Smooth muscle cell (in vitro differentiated cells): ENCODE data around the gene DOCK10. TPM values are rescaled to one million over a fixed set of nuclear protein-coding genes. Genes with fewer than 3 reads are reported as not detected.

Source experiments
- DNase-seq: peaks from one replicate; lab custom pipeline; 2025; ENCODE audit not compliant: unreplicated experiment; lab: John Stamatoyannopoulos, UW
- H2AFZ ChIP-seq: fragments of 200-600 bp; sonication (generic); 2 replicates; pipeline ENCODE4 v1.6.0; 2016; ENCODE audit warnings: antibody characterized with exemption, low read depth, mild to moderate bottlenecking
- H3F3A ChIP-seq: fragments of 200-600 bp; sonication (generic); 2 replicates; pipeline ENCODE4 v1.6.0; 2017; ENCODE audit warnings: antibody characterized with exemption, low read depth
- H3K27ac ChIP-seq: fragments of 200-600 bp; sonication (generic); 2 replicates; pipeline ENCODE4 v1.5.1; 2016; ENCODE audit warnings: low read depth, mild to moderate bottlenecking
- H3K27me3 ChIP-seq: fragments of 200-600 bp; sonication (generic); 2 replicates; pipeline ENCODE4 v1.6.1; 2016; ENCODE audit warnings: low read depth, mild to moderate bottlenecking
- H3K36me3 ChIP-seq: fragments of 200-600 bp; sonication (generic); 2 replicates; pipeline ENCODE4 v1.5.1; 2016; ENCODE audit warnings: low read depth
- H3K4me1 ChIP-seq: fragments of 200-600 bp; sonication (generic); 2 replicates; pipeline ENCODE4 v1.5.1; 2016; ENCODE audit warnings: low read depth
- H3K4me2 ChIP-seq: fragments of 200-600 bp; sonication (generic); 2 replicates; pipeline ENCODE4 v1.6.0; 2016; ENCODE audit warnings: mild to moderate bottlenecking
- H3K4me3 ChIP-seq: fragments of 200-600 bp; sonication (generic); 2 replicates; pipeline ENCODE4 v1.5.1; 2016; ENCODE audit warnings: mild to moderate bottlenecking
- H3K79me2 ChIP-seq: fragments of 200-600 bp; sonication (generic); 2 replicates; pipeline ENCODE4 v1.6.0; 2016; ENCODE audit warnings: low read depth, mild to moderate bottlenecking
- H3K9ac ChIP-seq: fragments of 200-600 bp; sonication (generic); 2 replicates; pipeline ENCODE4 v1.6.0; 2016; ENCODE audit warnings: low read depth
- H3K9me3 ChIP-seq: fragments of 200-600 bp; sonication (generic); replicated peaks from 2 replicates; pipeline ENCODE4 v1.5.1; 2016; ENCODE audit warnings: low read depth
- H4K20me1 ChIP-seq: fragments of 200-600 bp; sonication (generic); 2 replicates; pipeline ENCODE4 v1.6.0; 2016; ENCODE audit warnings: low read depth
- WGBS: methylation state at CpG from one replicate; pipeline ENCODE4 v1.1.7; 2016; ENCODE audit warnings: low lambda C conversion rate; 5-methylcytosine and 5-hydroxymethylcytosine counted together
- polyA plus RNA-seq: library from polyadenylated mRNA; unstranded; fragments of >200 nt; fragmentation: Nextera tagmentation; extraction: Ambion mirVana; gene quantifications from 2 replicates; pipeline ENCODE4 v1.2.1, GENCODE V29; 2016
- total RNA-seq: library from RNA; depleted of rRNA; stranded (reverse); fragments of >200 nt; gene quantifications from 2 replicates; pipeline ENCODE4 v1.2.3, GENCODE V29; 2014
- TF ChIP-seq, protein P1 (sequence below): fragments of 200-600 bp; sonication (generic); IDR thresholded peaks from 2 replicates; pipeline ENCODE4 v1.5.1; 2017; ENCODE audit warnings: borderline replicate concordance, mild to moderate bottlenecking, antibody characterized with exemption; ENCODE audit not compliant: insufficient read depth, poor library complexity, severe bottlenecking

The DOCK10 gene
- total and polyA plus RNA-seq, 2 experiments from 2014 or later = 0.04 TPM; not detected in 1

DNA sequence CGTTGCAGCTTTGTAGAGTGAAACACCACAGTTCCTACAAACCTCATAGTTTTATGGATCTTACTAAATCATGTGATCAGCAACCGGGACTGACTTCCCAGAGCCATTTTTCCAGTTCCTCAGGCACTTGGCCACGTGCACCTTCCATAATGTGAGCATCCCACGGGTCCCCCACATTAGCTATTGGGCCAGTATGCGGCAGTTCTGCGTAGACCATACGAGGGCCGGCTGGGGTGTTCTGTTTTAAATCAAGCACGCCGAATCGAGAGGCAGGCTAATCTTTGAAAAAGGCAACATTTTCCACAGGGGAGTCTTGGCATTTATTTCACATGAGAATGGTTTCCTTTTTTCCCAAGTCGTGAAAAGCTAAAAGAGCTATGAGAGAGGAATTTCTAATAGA lies 190.5 kb downstream of the DOCK10 start:
- Histone ChIP-seq H3K9me3 (no peaks in the 10 kb centered on the region), H3K27ac (no peak overlapping the region), H3K79me2 (no peaks in the 10 kb centered on the region), H3K4me3 (no peak overlapping the region), H3K36me3 (no peaks in the 10 kb centered on the region), H4K20me1 (no peaks in the 10 kb centered on the region), H3K9ac (no peak overlapping the region), H3K4me2 (no peak overlapping the region), H2AFZ (no peak overlapping the region), H3F3A (no peaks in the 10 kb centered on the region), H3K4me1 (no peaks in the 10 kb centered on the region), H3K27me3 (no peaks in the 10 kb centered on the region)
- DNase-seq = no peak
- 83% methylated on average over 12 of the region's 12 CpGs for WGBS
- TF ChIP-seq, protein P1, sequence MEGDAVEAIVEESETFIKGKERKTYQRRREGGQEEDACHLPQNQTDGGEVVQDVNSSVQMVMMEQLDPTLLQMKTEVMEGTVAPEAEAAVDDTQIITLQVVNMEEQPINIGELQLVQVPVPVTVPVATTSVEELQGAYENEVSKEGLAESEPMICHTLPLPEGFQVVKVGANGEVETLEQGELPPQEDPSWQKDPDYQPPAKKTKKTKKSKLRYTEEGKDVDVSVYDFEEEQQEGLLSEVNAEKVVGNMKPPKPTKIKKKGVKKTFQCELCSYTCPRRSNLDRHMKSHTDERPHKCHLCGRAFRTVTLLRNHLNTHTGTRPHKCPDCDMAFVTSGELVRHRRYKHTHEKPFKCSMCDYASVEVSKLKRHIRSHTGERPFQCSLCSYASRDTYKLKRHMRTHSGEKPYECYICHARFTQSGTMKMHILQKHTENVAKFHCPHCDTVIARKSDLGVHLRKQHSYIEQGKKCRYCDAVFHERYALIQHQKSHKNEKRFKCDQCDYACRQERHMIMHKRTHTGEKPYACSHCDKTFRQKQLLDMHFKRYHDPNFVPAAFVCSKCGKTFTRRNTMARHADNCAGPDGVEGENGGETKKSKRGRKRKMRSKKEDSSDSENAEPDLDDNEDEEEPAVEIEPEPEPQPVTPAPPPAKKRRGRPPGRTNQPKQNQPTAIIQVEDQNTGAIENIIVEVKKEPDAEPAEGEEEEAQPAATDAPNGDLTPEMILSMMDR = no peak

DNA sequence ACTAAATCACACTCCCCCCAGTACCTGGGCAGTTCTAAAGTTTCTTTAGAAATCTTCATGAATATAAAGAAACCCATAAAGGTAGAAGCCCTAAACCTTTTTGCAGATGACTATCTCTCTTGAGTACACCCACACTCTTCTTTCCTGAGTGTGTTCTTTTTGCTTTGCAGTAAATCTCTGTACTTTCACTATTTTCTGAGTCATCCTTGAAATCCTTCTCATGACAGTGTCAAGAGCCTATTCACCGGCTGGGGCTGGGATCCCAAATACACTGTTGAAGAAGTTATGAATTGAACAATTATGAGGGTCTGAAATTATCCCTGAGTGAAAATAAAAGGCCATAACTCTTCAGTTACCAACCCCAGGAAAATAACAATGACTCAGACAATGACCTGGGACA lies 192.2 kb downstream of the DOCK10 start:
- Histone ChIP-seq H3K4me3 (no peak overlapping the region), H3K9me3 (no peaks in the 10 kb centered on the region), H3K4me2 (no peak overlapping the region), H3K27me3 (no peaks in the 10 kb centered on the region), H3K27ac (no peak overlapping the region), H4K20me1 (no peaks in the 10 kb centered on the region), H3K4me1 (no peaks in the 10 kb centered on the region), H2AFZ (no peak overlapping the region), H3K36me3 (no peaks in the 10 kb centered on the region), H3F3A (no peaks in the 10 kb centered on the region), H3K9ac (no peak overlapping the region), H3K79me2 (no peaks in the 10 kb centered on the region)
- 27% methylated on average over 1 of the region's 1 CpG for whole genome bisulfite sequencing
- TF ChIP-seq, protein P1 = no peak
- DNase-seq = no peak

DNA sequence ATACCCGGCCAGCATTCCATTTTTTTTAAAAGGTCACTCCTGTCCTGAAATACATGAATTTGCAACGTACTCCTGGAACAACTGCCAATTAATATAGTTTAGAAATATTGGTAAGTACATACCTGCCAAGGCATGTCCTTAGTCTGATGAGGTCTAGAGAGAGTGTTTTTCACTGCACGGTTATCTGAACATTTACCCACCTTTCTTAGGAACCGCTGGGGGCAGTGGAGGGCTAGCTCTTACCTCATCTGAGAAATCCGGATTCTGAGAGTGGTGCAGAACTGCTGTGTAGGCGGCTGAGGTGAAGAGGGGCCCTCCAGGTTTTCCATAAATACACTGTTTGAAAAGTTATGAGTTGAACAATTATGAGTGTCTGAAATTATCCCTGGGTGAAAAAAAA lies 193.0 kb downstream of the DOCK10 start:
- DNase-seq = no peak
- H4K20me1 ChIP-seq = no peaks in the 10 kb centered on the region
- H3K9me3 ChIP-seq = no peaks in the 10 kb centered on the region
- no peaks in the 10 kb centered on the region for H3K4me1 ChIP-seq
- TF ChIP-seq, protein P1 = no peak
- WGBS = 81% methylated on average over 6 of the region's 6 CpGs
- H3K79me2 ChIP-seq = no peaks in the 10 kb centered on the region
- no peak overlapping the region for H3K27ac ChIP-seq
- H3K4me2 ChIP-seq = no peak overlapping the region
- H3K4me3 ChIP-seq = no peak overlapping the region
- H3K36me3 ChIP-seq = no peaks in the 10 kb centered on the region
- H2AFZ ChIP-seq = no peak overlapping the region
- H3K9ac ChIP-seq = no peak overlapping the region
- no peaks in the 10 kb centered on the region for H3K27me3 ChIP-seq
- H3F3A ChIP-seq = no peaks in the 10 kb centered on the region
